Head of caudate nucleus (tissue), 42 donors: ENCODE data around the gene SEMA4F.

ENCODE experiments used
- DNase-seq, 42 donors: peaks; one replicate each; pipeline versions ENCODE4 v3.0.0 to v3.0.0-alpha.2; 2020 to 2021; ENCODE audit warnings: mixed read lengths in 7 of 42
- intact Hi-C: fragments of 100-400 bp; cut with DNase I; formaldehyde crosslinking; loops from one replicate; pipeline ENCODE4 v1.15.0; 2022

The SEMA4F gene

DNA sequence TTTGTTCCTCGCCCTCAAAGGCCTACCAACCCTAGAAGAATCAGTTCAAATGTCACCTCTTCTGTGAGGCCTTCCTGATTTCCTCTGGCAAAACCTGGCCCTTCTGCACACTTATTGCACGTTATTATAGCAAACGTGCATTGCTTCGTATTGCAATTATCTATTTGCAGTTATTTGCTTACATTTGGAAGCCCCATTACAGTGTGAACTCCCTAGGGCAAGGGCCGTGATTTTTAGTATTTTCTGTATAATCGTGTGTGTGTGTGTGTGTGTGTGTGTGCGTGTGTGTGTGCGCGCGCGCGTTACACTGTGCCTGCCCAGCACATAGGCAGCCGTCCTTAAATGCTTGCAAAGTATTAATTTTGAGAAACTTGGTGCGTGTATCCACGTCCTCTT, 460 bp upstream of the SEMA4F start:
- no peak for DNase-seq
- intact Hi-C loops: no loop called here

DNA sequence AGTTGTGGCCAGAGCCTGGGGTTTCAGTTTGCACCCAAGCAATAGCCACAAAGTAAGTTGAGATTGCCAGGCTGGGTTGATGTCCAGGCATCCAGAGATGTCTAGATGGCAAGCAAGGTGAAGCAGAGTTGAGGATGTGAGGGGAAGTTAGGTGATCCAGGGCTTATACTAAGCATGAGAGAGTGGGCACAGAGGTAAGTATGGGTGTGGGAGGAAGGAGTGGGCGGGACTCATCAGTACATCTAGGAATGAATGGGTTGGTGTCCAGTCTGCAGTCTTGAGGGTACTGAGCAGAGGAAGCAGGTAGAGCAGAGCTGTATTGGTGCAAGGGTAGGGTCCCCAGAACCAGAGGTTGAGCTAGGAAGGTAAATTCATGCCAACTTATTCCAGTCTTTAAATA, 1.5 kb downstream of the SEMA4F start:
- DNase-seq: no peak
- intact Hi-C loops: no loop called here

DNA sequence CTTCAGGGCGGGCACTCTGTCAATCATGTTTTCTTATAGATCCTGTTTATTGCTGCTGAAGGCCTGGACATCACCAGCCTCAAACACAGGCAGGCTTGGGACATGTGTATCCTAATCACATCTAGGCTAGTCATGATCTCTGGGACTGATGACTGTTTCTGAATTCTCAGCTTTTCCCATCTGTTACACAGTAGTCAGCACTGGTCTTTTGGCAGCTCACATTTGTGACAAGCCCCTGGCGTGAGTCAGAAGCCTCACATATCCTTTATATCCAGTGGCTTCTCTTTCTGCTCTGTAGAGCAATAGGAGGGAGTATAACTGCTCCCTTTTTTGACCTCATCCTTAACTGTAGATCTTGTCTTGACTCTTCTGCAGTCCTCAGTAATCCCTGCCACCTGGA, 4.5 kb downstream of the SEMA4F start:
- DNase-seq: no peak
- intact Hi-C loops: no loop called here

DNA sequence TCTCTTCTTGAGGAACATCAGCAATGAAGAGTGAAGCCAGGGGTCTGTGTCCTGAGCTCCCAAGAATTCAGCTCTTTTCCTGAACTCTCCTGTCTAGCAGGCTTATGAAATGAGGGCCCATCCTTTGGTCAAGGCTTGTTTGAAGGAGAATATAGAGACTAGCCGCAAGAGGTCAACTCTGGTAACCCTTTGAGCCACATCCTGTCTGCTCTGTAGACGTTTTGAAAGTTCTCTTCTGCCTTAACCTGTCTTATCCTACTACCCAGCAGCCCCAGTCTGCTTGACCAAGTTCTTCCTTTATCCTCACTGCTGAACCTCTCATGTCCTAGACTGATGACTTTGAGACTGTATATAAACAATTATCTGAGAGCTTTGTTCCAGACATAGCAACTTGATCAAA, 5.4 kb downstream of the SEMA4F start:
- intact Hi-C loops: no loop called here

DNA sequence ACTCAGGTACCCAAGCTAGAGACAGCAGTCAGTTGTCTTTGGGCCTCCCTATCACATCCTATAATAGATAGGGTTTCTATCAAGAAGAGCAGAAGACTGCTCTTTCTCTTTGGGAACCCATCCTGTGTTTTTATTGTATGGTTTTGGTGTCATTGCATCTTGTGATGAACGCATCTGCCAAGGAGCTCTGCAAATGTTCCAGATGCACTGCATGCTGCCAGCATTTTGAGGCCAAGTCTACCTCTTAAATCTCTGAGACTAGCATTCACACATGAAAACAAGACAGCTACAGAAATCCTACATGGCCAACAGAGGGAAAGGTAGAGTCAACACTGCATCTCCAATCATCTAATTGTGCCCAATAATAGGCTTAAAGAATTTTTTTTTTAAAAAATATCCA, 14.0 kb downstream of the SEMA4F start:
- no peak for DNase-seq

More for the DNA sequence above, 5.4 kb downstream of the SEMA4F start:
- no peak for DNase-seq

DNA sequence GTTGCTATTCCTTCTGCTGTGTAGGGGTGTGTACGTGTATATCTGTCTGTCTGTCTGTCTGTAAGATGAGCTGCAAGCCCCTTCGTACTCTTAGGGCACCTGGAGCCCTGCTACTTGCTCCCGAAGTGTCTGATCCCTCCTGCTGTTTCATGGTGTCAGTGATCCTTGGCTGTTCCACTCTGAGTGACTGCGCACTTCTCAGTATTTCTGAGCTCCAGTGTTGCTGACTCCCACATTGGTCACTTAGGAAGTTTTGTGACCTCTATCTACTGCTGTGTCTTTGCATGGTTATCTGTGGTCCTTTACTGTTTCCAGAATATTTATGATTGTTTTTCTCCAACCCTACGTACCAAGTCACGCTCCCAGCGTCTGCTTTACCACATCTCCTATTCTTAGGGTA, 16.2 kb downstream of the SEMA4F start:
- DNase-seq: no peak
- intact Hi-C loops: no loop called here

More for the DNA sequence above, 14.0 kb downstream of the SEMA4F start:
- intact Hi-C loops: no loop called here

DNA sequence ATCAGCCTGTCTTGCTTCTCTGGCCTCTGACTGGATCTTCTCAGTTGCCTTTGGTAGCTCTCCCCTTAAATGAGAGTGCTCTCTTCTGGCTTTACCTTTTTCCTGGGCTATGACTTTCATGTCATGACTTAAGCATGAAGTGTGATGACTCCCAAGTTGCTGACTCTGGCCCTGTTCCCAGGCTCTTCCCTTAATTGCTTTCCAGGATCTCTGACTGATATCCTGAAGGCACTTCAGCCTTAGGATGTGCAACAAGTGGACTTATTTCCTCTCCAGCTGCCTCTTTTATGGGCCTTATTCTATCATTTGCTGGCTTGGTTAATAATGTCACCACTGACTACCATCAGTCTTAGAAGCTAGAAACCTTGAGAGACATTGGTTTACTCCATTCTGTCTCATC, 17.4 kb downstream of the SEMA4F start:
- intact Hi-C loops: no loop called here
- DNase-seq: no peak

DNA sequence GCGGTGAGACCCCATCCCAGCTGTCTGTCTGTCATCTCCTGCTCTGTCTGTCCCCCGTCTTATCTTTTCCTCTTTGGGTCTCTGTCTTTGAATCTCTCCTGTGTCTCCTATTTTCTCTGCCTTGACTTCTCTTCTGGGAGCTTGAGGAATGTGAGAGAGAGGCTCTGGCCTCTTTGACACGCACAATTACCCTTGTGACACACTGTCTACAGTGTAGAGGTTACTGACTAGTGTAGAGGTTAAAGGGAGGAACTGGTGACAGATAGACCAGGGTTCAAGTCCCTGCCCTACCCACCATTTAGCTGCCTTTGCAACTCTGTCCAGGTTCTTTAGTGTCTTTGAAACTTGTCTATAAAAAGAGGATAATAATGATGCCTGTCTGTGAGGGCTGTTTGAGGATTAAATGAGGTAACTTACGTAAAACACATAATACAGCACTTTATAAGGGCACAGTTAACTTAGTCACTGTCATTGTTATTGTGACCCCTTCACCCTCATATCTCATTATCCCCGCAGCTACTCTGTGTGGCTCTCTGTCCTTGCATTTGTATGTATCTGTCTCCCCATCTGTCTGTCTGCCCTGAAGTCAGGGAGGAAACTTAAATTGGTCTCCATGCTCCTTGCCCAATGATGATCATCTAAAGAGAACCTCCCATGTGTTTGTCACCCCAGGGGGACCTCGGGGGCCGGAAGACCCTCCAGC, 19.9 kb downstream of the SEMA4F start:
- intact Hi-C loops: no loop called here
- DNase-seq: no peak

DNA sequence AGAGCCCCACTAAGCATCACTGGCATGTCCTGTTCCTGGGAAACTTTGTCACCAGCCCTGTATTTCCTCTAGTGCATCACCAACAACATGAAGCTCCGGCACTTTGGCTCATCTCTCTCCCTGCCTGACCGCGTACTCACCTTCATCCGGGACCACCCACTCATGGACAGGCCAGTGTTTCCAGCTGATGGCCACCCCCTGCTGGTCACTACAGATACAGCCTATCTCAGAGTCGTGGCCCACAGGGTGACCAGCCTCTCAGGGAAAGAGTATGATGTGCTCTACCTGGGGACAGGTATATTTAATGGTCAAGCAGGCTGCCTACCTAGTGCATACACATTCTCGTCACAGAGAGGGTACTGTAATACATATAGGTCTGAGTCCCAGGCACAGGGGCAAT, 21.0 kb downstream of the SEMA4F start:
- no peak for DNase-seq
- intact Hi-C loops: no loop called here

DNA sequence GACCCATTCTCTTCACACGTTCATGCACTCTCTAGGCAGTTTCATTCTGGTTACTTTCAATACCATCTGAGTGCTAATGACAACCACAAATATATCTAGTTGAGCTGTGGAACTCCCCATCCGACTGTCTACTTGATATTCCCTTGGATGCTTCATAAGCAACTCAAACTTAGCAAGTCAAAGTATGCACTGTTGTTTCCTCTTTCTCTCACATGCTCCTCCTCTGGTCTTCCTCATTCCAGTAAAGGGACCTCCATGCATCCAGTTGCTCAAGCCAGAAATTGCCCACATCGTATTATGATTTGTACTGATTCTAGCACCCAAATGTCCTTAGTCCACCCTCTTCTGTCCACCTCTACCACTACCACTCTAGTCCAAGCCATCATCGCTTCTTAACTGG, 22.3 kb downstream of the SEMA4F start:
- intact Hi-C loops: no loop called here

DNA sequence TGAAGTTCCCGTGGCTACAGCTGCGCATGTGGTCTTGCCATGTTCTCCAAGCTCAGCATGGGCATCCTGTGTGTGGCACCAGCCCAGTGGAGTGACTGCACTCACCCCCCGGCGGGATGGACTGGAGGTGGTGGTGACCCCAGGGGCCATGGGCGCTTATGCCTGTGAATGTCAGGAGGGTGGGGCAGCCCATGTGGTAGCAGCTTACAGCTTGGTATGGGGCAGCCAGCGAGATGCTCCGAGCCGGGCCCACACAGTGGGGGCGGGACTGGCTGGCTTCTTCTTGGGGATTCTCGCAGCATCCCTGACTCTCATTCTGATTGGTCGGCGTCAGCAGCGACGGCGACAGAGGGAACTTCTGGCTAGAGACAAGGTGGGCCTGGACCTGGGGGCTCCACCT, 25.6 kb downstream of the SEMA4F start:
- intact Hi-C loops: no loop called here
- no peak for DNase-seq

More for the DNA sequence above, 22.3 kb downstream of the SEMA4F start:
- no peak for DNase-seq

DNA sequence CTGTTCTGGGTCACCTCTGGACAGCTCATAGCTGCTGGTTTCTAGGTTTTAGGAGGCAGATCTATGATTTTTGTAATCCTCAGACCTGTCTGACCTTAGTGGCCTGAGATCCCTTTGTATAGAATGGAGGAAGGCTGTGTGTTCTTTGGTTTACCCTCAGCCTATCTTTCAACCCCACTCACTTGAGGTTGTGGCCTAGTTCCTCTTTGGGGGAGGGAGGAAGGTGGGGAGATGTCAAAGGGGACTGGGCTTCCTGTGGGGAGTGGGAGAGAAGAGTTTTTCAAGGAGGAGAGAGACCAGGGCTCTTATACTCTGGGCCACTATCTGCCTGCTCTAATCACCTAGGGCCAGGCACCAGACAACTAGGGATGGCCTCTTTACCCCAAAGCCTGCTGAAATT, 28.5 kb downstream of the SEMA4F start:
- intact Hi-C loops: no loop called here

DNA sequence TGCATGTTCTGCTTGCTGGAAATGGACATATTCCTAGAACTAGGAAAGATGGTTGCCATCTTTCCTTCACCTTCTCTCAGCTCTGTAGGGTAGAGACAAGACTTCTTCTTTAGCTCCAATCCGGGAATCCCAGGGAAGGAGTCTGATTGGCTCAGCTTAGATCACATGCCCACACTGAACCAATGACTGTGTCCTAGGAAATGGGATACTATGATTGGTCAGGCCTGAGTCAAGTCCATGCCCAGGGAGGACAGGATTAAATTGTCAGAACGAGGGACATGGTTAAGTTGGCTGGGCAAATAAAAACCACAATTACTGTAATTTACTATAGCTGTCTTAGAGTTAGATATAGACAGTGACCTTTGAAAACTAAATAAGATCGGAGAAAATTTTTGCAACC, 31.4 kb downstream of the SEMA4F start:
- intact Hi-C loops: no loop called here
- DNase-seq: no peak

More for the DNA sequence above, 28.5 kb downstream of the SEMA4F start:
- DNase-seq: no peak

DNA sequence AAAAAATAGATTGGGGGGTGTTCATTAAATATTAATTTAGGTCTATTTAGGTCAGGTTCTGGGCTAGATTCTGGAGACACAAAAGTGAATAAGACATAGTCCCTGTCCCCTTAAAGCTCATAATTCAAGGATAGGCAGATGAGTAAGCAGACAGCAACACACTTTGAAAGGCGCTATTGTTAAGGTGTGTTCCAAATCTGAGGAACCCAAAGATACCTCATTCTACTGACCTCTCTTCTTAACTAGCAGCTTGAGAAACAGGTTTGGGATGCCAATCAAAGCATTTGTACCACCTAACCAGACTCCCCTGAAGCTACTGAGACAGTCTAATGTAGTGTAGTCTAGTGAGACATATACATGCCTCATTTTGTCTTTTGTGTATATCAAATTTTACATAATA, 34.8 kb downstream of the SEMA4F start:
- DNase-seq: no peak
- intact Hi-C loops: no loop called here

DNA sequence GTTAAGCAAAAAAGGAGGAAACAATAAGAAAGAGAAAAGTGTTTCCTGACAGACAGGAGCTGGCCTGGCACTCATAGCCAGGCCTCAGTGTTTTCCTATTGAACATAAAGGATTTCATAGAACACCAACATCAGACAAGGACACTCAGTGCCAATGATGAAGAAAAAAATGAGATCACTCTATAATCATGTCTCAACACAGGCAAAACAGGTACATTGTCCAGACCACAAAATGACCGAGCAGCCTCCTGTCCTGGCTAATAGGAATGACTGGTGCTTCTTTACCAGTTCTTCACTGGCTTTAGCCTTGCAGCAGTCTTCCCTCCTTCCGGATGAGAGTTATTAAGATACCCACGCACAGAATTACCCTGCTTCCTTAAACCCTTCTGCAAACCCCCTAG, 35.6 kb downstream of the SEMA4F start:
- intact Hi-C loops: no loop called here
- no peak for DNase-seq

DNA sequence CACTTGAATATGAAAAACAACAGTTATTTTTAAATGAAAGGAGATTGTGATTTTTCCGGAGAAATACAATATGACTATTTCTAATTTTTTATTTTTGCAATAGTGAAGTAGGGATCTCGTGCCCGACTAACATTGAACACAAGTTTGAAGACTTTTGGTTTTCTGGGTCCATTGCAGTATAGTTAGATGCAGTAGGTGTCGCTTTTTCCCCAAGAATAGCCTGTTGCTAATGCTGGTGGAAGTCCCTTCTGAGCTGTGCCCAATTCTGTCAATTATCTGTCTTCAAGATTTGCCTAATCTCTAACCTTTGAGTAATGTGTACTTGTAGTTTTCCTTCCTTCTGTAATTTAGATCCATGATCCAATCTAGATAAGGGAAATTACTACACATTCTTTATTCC, 36.5 kb downstream of the SEMA4F start:
- peak in 14 of 42 donors; percentile 11 to 70 (median 29) for DNase-seq
- intact Hi-C loops: no loop called here

DNA sequence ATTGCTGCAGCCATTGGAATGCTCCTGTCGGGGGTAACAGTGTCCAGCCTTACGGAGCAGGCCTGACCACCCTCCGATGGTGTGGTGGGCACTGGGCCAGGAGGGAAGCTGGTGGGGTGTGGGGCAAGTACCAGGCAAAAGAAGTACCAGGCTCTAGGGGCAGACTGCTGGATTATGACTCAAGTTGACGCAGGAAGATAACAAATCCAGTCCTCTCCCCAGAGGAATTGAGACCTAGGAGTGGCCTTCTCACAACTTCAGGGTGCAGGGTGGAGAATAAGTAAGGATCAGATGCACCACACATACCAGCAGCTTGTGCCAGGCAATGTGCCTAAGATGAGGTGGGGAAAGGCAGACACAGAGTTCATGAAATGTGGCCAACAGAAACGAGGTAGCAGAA, 37.9 kb downstream of the SEMA4F start:
- DNase-seq: no peak
- intact Hi-C loops: no loop called here

DNA sequence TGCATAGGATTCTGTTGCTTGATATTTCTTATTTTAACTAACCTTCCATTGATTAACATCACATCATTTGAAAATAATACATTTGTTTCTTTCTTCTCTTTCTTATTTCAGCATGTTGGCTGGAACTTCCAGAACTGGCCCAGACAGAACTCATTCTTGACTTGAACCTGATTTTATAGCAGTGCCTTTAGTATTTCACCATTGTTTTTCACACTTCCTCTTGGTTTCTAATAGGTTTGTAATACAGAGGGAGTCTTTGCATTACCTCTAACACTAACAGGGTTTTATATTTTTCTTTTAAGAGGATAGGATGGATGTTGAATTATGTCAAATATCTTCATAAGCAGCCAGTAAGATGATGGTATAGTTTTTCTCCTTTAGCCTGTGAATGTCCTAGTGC, 39.2 kb downstream of the SEMA4F start:
- intact Hi-C loops: no loop called here
- no peak for DNase-seq

DNA sequence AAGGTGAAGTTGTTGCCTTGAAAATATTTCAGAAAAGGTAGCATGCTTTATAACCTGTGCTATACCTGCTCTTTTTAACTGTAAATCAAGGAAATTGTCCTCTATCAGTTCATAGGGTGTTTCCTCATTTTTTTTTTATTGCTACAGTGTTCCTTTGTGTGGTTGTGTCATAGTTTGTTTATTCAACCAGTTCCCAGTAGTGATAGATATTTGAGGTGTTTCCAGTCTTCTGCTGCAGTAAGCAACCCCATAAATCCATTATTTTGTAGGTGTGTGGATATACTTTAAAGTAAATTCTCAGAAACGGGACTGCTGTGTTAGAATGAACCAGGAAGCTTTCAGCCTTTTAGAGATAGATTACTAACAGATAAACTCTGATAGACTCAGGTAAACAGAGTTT, 39.6 kb downstream of the SEMA4F start:
- intact Hi-C loops: no loop called here
- DNase-seq: no peak

DNA sequence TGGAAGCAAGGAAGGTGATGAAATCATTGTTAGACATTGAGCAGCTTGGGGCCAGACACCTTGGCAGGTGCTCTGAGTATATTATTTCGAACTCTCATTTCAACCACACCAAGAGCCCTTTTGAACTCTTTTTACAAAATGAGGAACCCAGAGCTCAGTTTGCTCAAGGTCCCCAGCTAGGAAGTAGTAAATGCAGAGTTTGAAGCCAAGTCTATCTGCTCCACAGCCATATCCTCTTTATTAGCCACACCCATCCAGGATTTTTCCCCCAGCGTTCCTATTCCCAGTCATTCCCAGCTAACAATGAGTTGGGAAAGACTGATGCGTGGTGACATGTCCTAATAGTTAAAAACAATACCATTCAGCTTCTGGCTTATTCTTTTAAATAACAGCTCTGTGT, 40.2 kb downstream of the SEMA4F start:
- intact Hi-C loops: no loop called here
- DNase-seq: no peak

DNA sequence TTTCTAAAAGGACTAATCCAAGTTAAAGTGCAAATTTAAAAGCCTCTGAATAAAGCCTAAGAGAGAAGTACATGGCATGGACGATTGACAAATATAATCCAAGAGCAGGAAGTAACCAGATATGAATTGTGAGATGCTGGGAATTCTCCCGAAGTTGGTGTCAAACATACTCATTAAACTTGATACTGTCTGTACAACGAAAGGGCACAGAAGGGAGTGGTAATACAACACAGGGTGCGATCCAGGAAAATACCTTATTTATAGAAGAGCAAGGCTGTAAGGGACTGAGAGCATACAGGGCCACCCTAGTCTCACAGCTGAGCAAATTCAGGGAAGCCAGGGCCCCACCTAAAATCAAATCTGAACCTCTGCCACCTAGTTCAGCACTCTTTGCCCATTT, 41.6 kb downstream of the SEMA4F start:
- no peak for DNase-seq
- intact Hi-C loops: no loop called here

DNA sequence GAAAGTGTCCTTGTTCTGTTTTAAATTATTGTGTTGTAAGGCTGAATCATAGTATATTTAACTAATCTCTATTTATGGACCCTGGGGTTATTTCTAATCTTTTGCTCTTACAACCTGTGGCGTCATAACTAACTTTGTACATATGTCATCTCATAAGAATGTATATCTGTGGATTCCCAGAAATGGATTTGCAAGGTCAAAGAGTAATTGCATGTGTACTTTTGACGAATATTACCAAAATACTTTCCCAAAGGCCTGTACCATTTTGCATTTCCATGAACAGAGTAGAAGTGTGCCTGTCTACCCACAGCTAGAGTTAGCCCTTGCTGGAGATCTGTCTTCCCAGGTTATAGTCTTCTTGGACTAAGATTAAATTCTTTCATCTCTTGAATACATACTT, 42.8 kb downstream of the SEMA4F start:
- no peak for DNase-seq
- intact Hi-C loops: no loop called here
